ENCODE results near the gene ZNF566.
A peak's percentile ranks its signal among the peaks of the same experiment; 100 is the strongest.
"Not testable (repeated sequence)": the region's sequence is repeated elsewhere in the genome, so short reads cannot be mapped to it uniquely, and the experiment has no call there.

ZNF566 gene

DNA sequence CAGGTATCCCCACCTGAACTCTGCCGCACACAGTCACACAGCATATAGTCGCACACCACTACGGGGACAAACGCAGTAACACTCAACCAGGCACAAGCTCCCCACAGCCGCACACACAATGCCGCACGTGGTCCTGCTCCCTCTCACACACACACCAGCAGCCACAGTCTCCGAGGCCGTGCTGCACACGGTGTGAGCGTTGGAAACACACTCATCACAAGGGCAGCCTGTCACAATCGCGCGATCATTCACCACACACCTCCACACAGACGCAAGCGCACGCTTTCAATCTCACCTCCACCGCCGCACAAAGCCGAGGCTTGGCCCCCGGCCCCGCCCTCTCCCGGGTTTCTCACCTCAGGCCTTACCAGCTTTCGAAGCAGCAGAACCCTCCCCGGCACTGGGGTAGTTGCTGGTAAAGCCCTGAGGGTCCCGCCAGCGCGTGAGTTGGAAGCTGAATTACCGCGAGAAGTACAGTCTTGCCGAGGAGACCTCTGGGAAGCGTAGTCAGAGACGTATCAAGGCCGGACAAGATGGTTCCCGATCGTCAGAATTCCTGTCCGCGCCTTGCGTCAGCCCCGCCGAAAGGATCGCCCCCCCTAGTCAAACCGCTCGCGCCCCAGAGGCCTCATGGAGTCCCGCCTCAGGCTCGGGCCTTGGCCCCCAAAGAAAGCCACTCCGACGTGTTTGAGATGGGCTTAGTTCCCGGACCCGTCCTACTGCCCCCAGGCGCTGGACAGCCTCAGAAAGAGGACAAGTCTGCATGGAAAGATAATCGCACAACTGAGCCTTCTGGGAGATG lies at the start of gene ZNF566:
Gene ZNF566, minus strand, starts transcription at position 444 of the 802 bp plus-strand sequence. CDS start 13,004 bp downstream, outside the sequence.
- DNase-seq (ENCODE audit: low read depth), result peak; percentile 85

DNA sequence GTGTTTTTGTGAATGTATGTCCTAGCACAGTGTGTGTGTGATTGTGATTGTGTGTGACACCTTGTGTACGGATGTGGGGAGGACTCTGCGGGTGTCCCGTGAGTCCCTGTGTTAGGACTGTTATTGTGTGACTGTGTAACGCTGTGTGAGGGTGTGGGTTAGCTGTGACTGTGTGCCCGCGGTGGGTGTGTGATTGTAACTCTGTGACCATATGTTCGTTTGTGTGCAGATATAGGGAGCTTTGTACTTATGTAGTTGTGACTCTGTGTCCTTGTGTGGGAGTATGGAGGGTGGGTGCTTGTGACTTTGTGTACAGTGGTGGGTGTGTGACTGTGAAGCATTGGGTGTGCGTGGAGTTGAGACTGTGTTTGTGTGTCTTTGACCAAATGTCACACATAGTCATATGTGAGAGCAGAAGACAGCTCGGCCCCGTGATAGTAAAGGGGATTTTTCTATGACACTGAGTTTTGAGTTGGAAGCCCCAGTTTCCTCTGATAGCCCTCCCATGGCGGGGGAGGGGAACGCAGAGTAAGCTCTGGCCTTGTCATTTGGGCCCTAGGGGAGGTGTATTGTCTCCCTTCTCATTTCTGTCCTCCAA lies 39.7 kb upstream of the ZNF566 start:
- peak; percentile 4 for DNase-seq (ENCODE audit: low read depth)

DNA sequence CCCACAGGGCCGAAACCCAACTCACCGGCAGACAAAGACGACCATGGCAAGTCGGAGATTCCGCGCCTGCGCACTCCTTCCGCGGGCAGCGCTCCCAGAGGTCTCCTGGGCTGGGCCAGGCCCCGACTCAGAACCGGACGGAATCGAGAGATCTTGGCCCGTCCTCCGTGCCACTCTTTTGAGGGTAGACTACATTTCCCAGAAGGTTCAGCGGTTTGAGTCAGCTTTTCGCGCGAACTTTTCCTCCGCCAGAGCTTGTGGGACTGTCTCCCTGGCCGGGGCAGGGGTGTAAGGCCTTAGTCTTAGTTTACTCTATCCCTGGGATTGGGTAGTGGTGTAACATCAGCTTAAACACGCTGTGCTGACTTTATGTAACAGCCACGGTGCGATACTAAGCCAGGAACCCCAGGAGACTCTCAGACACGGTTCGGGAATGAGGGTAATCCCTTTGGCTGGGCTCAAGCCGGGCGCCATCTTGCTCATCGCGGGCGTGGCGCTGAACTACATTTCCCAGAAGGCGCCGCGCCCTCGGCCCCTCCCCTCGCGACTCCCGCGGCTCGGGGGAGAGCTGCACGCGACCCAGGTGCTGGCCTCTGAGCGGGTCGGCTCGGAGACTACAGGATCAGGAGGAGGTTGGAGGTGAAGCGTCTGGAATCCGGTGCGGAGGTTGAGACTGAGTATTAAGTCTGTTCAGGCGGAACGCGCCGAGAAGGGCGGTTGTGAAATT lies 39.0 kb upstream of the ZNF566 start, which contains the start of gene ZNF260:
Gene ZNF260, minus strand, starts transcription at position 78 of the 727 bp plus-strand sequence. CDS start 13,033 bp downstream, outside the sequence.
- DNase-seq (ENCODE audit: low read depth), result peak; percentile 87

- no peak for DNase-seq (ENCODE audit: low read depth)
Observed at GRCh38 chr19:36527873-36528193, 38.5 kb upstream of the ZNF566 start.

DNA sequence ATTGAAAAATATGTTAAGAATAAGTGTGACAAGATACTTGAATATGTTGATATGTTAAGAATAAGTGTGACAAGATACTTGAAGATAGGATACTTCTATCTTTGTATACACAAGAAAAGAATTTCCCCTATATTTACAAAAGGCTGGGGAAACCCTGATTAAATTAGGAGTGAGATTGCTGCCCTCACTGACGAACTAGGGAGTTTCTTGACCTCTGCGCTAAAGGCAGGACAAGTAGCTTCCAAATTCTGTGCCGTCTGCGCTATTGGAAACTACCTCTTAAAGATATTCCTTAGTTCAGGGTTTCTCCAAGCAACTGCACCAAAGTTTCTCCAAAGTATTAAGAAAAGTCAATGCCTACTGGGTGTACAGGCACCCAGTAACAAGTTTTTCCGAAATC lies 38.0 kb upstream of the ZNF566 start:
- DNase-seq (ENCODE audit: low read depth), result no peak

DNA sequence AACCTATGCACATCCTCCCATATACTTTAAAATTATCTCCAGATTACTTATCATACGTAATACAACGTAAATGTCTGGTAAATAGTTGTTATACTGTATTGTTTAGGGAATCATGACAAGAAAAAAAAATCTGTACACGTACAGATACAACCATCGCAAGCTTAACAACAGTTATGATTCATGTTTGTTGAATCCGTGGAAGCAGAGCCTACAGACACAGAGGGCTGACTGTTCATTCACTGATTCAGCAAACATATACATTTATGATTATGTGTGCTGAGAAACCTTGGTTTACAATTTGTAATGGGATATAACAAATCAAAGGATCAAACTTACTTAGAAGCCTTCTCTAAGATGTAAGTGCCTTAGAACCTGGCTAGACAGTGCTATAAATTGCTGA lies 37.2 kb upstream of the ZNF566 start:
- DNase-seq (ENCODE audit: low read depth), result no peak

- DNase-seq (ENCODE audit: low read depth), result no peak
Observed at GRCh38 chr19:36524617-36525016, 35.3 kb upstream of the ZNF566 start.

DNA sequence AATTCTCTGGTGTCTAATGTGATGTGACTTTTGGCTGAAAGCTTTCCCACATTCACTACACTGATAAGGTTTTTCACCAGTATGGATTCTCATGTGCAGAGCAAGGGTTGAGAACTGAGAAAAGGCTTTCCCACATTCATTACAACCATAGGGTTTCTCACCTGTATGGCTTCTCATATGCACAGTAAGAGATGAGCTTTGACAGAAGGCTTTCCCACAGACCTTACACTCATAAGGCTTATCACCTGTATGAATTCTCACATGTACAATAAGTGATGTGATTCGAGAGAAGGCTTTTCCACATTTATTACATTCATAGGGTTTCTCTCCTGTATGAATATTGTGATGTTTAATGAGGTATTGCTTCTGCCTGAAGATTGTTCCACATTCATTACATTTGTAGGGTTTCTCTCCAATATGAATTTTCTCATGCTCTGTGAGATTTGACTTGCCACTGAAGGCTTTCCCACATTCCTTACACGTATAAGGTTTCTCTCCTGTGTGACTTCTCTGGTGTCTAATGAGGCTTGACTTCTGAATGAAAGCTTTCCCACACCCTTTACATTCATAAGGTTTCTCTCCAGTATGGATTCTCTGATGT lies 24.8 kb upstream of the ZNF566 start:
- no peak for DNase-seq (ENCODE audit: low read depth)

DNA sequence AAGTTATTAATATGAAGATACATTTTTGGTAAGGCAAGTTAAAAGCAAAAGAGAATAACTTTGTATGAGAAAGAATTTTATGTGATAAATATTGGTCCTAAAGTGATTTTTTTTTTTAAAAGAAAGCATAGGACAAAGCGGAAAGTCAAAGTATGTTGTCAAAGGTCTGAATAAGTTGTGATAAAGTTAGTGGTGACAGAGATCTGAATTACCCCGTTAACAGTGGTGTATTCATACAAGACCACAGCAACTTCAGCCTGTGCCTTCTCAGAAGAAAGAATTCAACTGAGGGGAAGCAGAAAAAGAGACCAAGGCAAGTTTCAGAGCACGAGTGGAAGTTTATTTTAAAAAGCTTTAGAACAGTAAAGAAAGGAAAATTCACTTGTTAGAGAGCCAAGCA lies 19.0 kb upstream of the ZNF566 start:
- no peak for DNase-seq (ENCODE audit: low read depth)

DNA sequence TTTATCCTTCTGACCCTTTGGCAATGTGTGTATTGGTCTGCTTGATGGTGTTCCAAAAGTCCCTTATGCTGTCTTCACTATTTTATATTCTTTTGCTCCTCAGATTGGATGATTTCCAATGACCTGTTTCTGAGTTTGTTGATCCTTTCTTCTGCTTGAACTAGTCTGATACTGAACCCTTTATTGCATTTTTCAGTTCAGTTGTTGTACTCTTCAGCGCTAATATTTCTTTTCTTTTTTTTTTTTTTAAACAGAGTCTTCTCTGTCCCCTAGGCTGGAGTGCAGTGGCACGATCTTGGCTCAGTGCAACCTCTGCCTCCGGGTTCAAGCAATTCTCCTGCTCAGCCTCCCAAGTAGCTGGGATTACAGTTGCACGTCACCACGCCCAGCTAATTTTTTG lies 12.6 kb upstream of the ZNF566 start:
- no peak for DNase-seq (ENCODE audit: low read depth)

DNA sequence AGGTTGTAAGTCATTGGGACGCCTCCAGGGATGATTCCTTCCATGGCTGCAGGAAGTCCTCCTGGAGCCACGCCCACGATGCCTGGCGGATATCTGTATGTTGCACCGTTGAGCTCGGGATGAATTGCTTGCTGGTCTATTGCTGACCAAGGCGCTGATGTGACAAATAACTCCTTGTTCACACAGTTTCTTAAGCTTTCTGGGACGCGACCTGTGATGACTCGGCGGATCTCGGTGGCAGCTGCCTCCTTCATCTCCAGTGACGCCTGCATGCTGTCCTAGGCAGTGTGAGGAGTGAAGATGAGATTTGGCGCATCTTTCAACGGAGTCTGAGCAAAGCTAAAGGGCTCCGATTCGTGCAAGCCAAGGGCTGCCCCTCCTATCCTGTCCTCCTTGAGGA lies 7.6 kb upstream of the ZNF566 start:
- DNase-seq (ENCODE audit: low read depth), result no peak

- DNase-seq (ENCODE audit: low read depth), result not testable (repeated sequence)
Observed at GRCh38 chr19:36492689-36493453, 3.5 kb upstream of the ZNF566 start.

DNA sequence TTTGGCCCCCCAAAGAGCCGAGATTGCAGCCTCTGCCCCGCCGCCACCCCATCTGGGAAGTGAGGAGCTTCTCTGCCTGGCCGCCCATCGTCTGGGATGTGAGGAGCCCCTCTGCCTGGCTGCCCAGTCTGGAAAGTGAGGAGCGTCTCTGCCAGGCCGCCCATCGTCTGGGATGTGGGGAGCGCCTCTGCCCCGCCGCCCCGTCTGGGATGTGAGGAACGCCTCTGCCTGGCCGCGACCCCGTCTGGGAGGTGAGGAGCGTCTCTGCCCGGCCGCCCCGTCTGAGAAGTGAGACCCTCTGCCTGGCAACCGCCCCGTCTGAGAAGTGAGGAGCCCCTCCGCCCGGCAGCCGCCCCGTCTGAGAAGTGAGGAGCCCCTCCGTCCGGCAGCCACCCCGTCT lies 1.5 kb upstream of the ZNF566 start:
- not testable (repeated sequence) for DNase-seq (ENCODE audit: low read depth)

DNA sequence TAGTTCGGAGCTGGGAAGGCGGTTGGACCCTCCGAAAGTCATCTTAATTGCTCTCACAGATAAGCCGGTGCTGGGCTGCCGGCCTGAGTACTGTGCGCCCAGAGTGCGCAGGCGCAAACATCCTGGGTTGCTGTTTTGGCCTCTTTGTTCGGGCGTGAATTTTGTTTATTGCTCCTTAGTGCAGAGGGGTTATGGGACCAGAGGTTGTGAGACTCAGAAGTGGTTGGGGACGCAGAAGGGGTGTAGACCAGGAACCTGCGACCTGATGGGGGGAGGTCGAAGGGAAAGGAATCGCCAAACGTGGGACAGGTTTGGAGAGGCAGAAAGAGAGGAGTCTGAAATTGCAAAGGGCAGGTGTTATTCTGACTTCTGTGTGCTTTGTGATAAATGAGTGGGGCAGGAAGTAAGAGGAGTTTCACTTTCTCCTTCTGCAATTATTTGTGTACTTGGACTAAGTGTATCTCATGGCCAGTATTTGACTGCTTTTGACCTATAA lies 607 bp upstream of the ZNF566 start:
- peak; percentile 57 for DNase-seq (ENCODE audit: low read depth)

DNA sequence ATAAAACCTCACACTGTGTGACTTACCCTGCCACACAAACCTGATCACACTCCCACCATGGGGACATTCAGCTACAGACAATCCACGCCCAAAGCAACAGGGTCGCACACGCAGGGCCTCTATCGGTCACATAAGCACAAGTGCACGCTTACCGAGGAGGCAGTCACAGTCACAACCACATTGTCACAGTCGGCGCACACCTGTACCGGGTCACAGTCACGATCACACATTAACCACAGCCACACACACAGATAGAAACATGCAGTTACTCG lies 579 bp downstream of the ZNF566 start:
- peak; percentile 20 for DNase-seq (ENCODE audit: low read depth)

- DNase-seq (ENCODE audit: low read depth), result no peak
Observed at GRCh38 chr19:36488118-36488845, 1.1 kb downstream of the ZNF566 start.

GRCh38 chr19:36483653-36484052 lies 5.7 kb downstream of the ZNF566 start:
- DNase-seq (ENCODE audit: low read depth), result no peak

GRCh38 chr19:36482876-36483275 lies 6.5 kb downstream of the ZNF566 start:
- DNase-seq (ENCODE audit: low read depth), result no peak

GRCh38 chr19:36460046-36460445 lies 29.3 kb downstream of the ZNF566 start:
- no peak for DNase-seq (ENCODE audit: low read depth)

DNA sequence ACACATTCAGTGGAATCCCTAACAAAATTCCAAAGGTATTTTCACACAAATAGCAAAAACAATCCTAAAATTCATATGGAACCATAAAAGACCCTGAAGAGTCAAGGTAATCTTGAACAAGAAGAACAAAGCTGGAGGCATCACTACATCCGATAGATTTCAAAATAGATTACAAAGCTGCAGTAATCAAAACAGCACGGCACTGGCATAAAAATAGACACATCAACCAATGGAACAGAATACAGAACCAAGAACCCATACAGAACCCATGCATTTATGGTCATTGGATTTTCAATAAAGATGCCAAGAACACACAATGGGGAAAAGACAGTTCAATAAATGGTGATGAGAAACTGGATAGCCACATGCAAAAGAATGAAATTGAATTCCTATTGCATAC lies 32.5 kb downstream of the ZNF566 start:
- no peak for DNase-seq (ENCODE audit: low read depth)

DNA sequence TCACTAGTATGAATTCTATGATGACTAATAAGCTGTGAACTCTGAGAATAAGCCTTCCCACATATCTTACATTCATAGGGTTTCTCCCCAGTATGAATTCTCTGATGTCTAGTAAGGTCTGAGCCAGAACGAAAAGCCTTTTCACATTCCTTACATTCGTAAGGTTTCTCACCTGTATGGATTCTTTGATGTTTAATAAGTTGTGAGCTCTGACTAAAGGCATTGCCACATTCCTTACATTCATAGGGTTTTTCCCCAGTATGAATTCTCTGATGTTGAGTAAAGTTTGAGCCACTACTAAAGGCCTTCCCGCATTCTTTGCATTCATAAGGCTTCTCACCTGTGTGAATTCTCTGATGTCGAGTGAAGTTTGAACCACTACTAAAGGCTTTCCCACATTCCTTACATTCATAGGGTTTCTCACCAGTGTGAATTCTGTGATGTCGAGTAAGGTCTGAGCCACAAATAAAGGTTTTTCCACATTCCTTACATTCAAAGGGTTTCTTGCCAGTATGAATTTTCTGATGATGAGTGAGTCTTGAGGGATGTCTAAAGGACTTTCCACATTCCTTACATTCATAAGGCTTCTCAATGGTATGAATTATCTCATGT lies 40.2 kb downstream of the ZNF566 start:
- no peak for DNase-seq (ENCODE audit: low read depth)
